Activated T-helper 2 cell treated with anti-CD3 and anti-CD28 coated beads, Interferon-gamma antibody, Interleukin-2, Interleukin-4, amounts not matched to agents 10 μg/mL and 5 μg/mL and 100 μg/mL, durations not matched to agents 14 hours and 24 hours and 36 hours (primary cell): ENCODE measurements around the gene SERINC5. TPM values are rescaled to one million over a fixed set of nuclear protein-coding genes. Genes with fewer than 3 reads are reported as not detected.
A peak's percentile ranks its signal among the peaks of the same experiment; 100 is the strongest.
"Not testable (repeated sequence)": the region's sequence is repeated elsewhere in the genome, so short reads cannot be mapped to it uniquely, and the experiment has no call there.

Source experiments
- DNase-seq: peaks from one replicate; pipeline ENCODE4 v3.0.0; 2021; ENCODE audit warnings: low spot score
- H3K27ac Mint-ChIP-seq: one replicate; pipeline ENCODE4 v1.8.0; 2021; ENCODE audit warnings: mixed read lengths
- H3K27me3 Mint-ChIP-seq: one replicate; pipeline ENCODE4 v1.8.0; 2021; ENCODE audit warnings: low read depth, mixed read lengths
- H3K36me3 Mint-ChIP-seq: one replicate; pipeline ENCODE4 v1.8.0; 2021; ENCODE audit warnings: low read depth, mixed read lengths
- H3K4me1 Mint-ChIP-seq: one replicate; pipeline ENCODE4 v1.8.0; 2021; ENCODE audit warnings: low read depth, mixed read lengths
- H3K4me3 Mint-ChIP-seq: one replicate; pipeline ENCODE4 v1.8.0; 2021; ENCODE audit warnings: low read depth, mild to moderate bottlenecking, moderate library complexity, mixed read lengths
- H3K9me3 Mint-ChIP-seq: one replicate; pipeline ENCODE4 v1.8.0; 2021; ENCODE audit warnings: mixed read lengths
- intact Hi-C: fragments of 100-400 bp; cut with micrococcal nuclease; formaldehyde crosslinking; loops from one replicate; pipeline ENCODE4 v1.15.1; 2023
- total RNA-seq: library from RNA; stranded (reverse); gene quantifications from 2 replicates; pipeline ENCODE4 v1.2.3, GENCODE V29; 2022

SERINC5 gene
- total RNA-seq, 1 donor from 2014 or later, result 18.9 TPM

GRCh38 chr5:80109646-80110478 is 146.0 kb downstream of the SERINC5 start:
- DNase-seq, result no peak
- Mint-ChIP-seq H3K27ac (no peak overlapping the region), H3K36me3 (peaks cover 23% of the 10 kb centered on the region), H3K4me1 (peaks cover 2% of the 10 kb centered on the region), H3K9me3 (peaks cover 12% of the 10 kb centered on the region), H3K4me3 (no peak overlapping the region), H3K27me3 (no peaks in the 10 kb centered on the region)
- intact Hi-C loops, result no loop called here

- H3K27me3 Mint-ChIP-seq, result no peaks in the 10 kb centered on the region
- H3K4me1 Mint-ChIP-seq, result peaks cover 11% of the 10 kb centered on the region
- peaks cover 11% of the 10 kb centered on the region for H3K36me3 Mint-ChIP-seq
- intact Hi-C loops, result no loop called here
- peaks cover 9% of the 10 kb centered on the region for H3K9me3 Mint-ChIP-seq
- no peak overlapping the region for H3K27ac Mint-ChIP-seq
- DNase-seq, result no peak
- no peak overlapping the region for H3K4me3 Mint-ChIP-seq
Measured at GRCh38 chr5:80106916-80107315, 148.9 kb downstream of the SERINC5 start.

- Mint-ChIP-seq H3K27ac (no peak overlapping the region), H3K9me3 (peaks cover 9% of the 10 kb centered on the region)
- DNase-seq, result no peak
Measured at GRCh38 chr5:80105698-80106439, 150.0 kb downstream of the SERINC5 start.

GRCh38 chr5:80103371-80103770 is 152.5 kb downstream of the SERINC5 start:
- Mint-ChIP-seq H3K4me1 (peaks cover 18% of the 10 kb centered on the region), H3K36me3 (peaks cover 11% of the 10 kb centered on the region)

More at GRCh38 chr5:80105698-80106439, 150.0 kb downstream of the SERINC5 start:
- Mint-ChIP-seq H3K4me3 (no peak overlapping the region), H3K36me3 (peaks cover 11% of the 10 kb centered on the region), H3K4me1 (peaks cover 18% of the 10 kb centered on the region), H3K27me3 (no peaks in the 10 kb centered on the region)
- intact Hi-C loops, result no loop called here

GRCh38 chr5:80101993-80102392 is 153.9 kb downstream of the SERINC5 start:
- intact Hi-C loops, result no loop called here
- no peak for DNase-seq
- Mint-ChIP-seq H3K4me3 (no peak overlapping the region), H3K36me3 (peaks cover 8% of the 10 kb centered on the region), H3K9me3 (peaks cover 6% of the 10 kb centered on the region), H3K27ac (no peak overlapping the region), H3K27me3 (no peaks in the 10 kb centered on the region), H3K4me1 (peaks cover 21% of the 10 kb centered on the region)

More at GRCh38 chr5:80103371-80103770, 152.5 kb downstream of the SERINC5 start:
- Mint-ChIP-seq H3K27ac (no peak overlapping the region), H3K9me3 (peaks cover 9% of the 10 kb centered on the region), H3K4me3 (no peak overlapping the region), H3K27me3 (no peaks in the 10 kb centered on the region)
- intact Hi-C loops, result no loop called here
- no peak for DNase-seq

- Mint-ChIP-seq H3K27me3 (no peaks in the 10 kb centered on the region), H3K27ac (no peak overlapping the region), H3K4me1 (peaks cover 31% of the 10 kb centered on the region), H3K4me3 (no peak overlapping the region), H3K36me3 (no peaks in the 10 kb centered on the region), H3K9me3 (no peaks in the 10 kb centered on the region)
- no peak for DNase-seq
- intact Hi-C loops, result no loop called here
Measured at GRCh38 chr5:80097451-80097850, 158.4 kb downstream of the SERINC5 start.

GRCh38 chr5:80094236-80094738 is 161.6 kb downstream of the SERINC5 start:
- Mint-ChIP-seq H3K4me1 (peaks cover 26% of the 10 kb centered on the region), H3K36me3 (no peaks in the 10 kb centered on the region), H3K4me3 (no peak overlapping the region), H3K27me3 (no peaks in the 10 kb centered on the region), H3K9me3 (no peaks in the 10 kb centered on the region), H3K27ac (no peak overlapping the region)
- no peak for DNase-seq
- intact Hi-C loops, result loop anchor here (5.0 kb wide), 3 partner anchors 33 to 578 kb away; no protein-coding TSS in a partner anchor

GRCh38 chr5:80093796-80094195 is 162.1 kb downstream of the SERINC5 start:
- Mint-ChIP-seq H3K9me3 (no peaks in the 10 kb centered on the region), H3K4me3 (no peak overlapping the region), H3K27me3 (no peaks in the 10 kb centered on the region), H3K4me1 (peaks cover 26% of the 10 kb centered on the region), H3K27ac (no peak overlapping the region), H3K36me3 (no peaks in the 10 kb centered on the region)
- intact Hi-C loops, result loop anchor here (5.0 kb wide), 3 partner anchors 34 to 579 kb away; no protein-coding TSS in a partner anchor
- no peak for DNase-seq

GRCh38 chr5:80092486-80093107 is 163.3 kb downstream of the SERINC5 start:
- intact Hi-C loops, result loop anchor here (1.0 to 5.0 kb wide), 4 partner anchors 35 to 580 kb away; no protein-coding TSS in a partner anchor
- Mint-ChIP-seq H3K36me3 (no peaks in the 10 kb centered on the region), H3K9me3 (no peaks in the 10 kb centered on the region), H3K4me3 (no peak overlapping the region), H3K27ac (peak overlapping the region; percentile 36), H3K27me3 (no peaks in the 10 kb centered on the region), H3K4me1 (peaks cover 22% of the 10 kb centered on the region)
- DNase-seq, result no peak

GRCh38 chr5:80091792-80092192 is 164.1 kb downstream of the SERINC5 start:
- H3K27ac Mint-ChIP-seq, H3K36me3 Mint-ChIP-seq, H3K4me3 Mint-ChIP-seq: not testable (repeated sequence)

GRCh38 chr5:80090884-80091166 is 165.0 kb downstream of the SERINC5 start:
- Mint-ChIP-seq H3K4me1 (peaks cover 17% of the 10 kb centered on the region), H3K27me3 (peaks cover under 1% of the 10 kb centered on the region)

More at GRCh38 chr5:80091792-80092192, 164.1 kb downstream of the SERINC5 start:
- not testable (repeated sequence) for H3K9me3 Mint-ChIP-seq, H3K27me3 Mint-ChIP-seq
- H3K4me1 Mint-ChIP-seq, result peaks cover 20% of the 10 kb centered on the region
- DNase-seq, result peak; percentile 19
- intact Hi-C loops, result loop anchor here (1.0 to 5.0 kb wide), 5 partner anchors 36 to 581 kb away; no protein-coding TSS in a partner anchor

GRCh38 chr5:80083101-80083890 is 172.6 kb downstream of the SERINC5 start:
- intact Hi-C loops, result loop anchor here (1.0 to 10.0 kb wide), 6 partner anchors 92 to 1058 kb away; partner anchors contain the start of gene MTX3
- peak; percentile 18 for DNase-seq
- Mint-ChIP-seq H3K36me3 (no peaks in the 10 kb centered on the region), H3K27ac (peak overlapping the region; percentile 74), H3K27me3 (peaks cover 4% of the 10 kb centered on the region), H3K4me3 (peak overlapping the region; percentile 72), H3K4me1 (peaks cover 7% of the 10 kb centered on the region), H3K9me3 (no peaks in the 10 kb centered on the region)

More at GRCh38 chr5:80090884-80091166, 165.0 kb downstream of the SERINC5 start:
- H3K36me3 Mint-ChIP-seq, result no peaks in the 10 kb centered on the region
- H3K27ac Mint-ChIP-seq, result no peak overlapping the region
- DNase-seq, result no peak
- no peak overlapping the region for H3K4me3 Mint-ChIP-seq
- H3K9me3 Mint-ChIP-seq, result no peaks in the 10 kb centered on the region
- intact Hi-C loops, result loop anchor here (1.0 to 5.0 kb wide), 4 partner anchors 36 to 581 kb away; no protein-coding TSS in a partner anchor
